ENCODE measurements around the gene DDX51.
"Not testable (repeated sequence)": the region's sequence is repeated elsewhere in the genome, so short reads cannot be mapped to it uniquely, and the experiment has no call there.

DDX51 gene

DNA sequence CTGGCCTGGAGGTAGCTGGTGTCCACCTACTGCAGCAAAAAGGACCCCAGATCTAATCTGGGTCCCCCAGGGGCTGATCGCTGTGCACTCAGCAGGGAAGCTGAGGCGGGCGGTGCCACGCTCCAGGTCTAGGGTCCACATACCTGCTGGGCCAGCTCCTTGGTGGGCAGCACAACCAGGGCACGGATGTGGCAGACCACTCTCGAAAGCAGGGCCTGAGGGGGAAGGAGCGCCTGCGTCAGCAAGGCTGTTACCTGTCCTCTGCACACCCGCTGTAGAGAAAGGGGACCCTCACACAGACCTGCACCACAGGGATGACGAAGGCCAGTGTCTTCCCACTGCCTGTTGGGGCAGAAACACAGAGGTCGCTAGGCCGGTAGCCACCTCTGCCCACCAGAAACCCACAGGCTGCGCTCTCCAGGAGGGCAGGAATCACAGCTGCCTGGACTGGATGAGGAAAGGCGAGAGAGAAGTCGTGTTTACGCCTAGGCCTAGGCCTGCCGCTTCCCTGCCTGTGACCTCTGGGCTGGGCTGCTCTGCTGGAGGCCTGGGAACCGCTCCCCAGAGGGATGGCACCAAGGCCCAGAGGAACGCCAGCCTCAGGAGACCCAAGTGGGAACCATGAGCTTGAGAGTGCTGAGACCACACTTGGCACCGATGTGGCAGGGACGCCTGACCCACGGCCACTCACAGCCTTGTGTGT, 2.0 kb downstream of the DDX51 start:
- no peak for DNase-seq (ENCODE audit: low read depth in 1 of 2, low spot score in 1 of 2)

DNA sequence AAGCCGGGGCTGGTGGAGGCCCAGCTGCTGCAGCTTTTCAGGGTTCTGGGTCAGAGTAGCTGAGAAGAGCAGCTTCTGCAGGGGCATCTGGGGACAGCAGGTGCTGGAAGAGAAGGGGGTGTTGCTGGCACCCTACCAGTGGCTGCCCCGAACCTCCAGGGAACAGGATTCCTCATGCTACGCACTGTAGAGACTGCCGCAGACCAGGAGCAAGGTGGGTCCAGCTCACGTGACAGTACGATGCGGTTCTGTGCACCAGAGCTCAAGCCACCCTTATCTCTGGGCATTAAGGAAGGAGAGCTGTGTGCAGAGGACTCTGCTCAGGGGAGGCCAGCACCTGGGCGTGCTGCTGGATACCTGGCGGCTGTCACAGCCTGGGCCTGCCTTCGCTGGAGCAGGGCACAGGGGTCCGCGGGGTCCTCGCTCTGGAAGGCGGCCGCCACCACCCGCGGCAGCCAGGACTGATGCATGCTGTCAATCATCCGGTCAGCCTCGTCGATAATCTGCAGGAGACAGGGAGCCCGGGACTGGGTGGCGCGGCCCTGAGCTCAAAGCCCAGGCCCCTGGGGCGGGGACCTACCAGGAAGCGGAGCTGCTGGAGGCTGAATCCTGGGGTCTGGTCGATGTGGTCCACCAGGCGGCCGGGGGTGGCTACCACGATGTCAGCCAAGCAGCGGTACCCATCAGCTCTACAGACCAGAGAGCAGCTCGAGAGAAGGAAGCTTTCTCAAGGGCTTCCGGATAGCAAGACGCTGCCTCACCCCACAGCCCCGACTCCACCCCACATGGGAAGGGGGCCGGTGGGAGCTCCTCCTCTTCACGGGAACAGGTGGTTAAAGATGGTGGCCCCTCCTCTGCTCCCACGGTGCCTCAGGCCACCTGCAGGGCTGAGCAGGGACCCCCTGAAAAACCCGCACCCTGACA, 2.9 kb downstream of the DDX51 start:
- DNase-seq (ENCODE audit: low read depth in 1 of 2, low spot score in 1 of 2), result no peak

DNA sequence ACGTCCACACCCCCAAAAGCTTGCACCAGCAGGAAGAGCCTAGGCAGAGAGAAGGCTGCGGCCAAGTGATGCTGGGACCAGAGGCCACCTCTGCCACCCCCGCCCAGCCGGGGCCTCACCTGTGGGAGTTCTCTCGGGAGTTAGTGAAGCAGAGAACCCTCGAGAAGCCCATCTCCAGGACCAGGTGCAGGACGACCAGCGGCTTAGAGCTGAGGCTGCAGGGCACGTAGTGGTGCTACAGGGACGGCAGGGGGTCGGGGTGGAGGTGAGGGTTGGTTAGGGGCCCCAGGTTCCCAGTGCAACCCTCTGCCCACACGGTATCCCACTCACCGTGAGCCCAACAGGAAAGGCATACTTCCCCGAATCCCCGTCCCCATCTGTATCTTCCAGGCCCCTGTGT, 3.6 kb downstream of the DDX51 start:
- no peak for DNase-seq (ENCODE audit: low read depth in 1 of 2, low spot score in 1 of 2)

- no peak for DNase-seq (ENCODE audit: low read depth in 1 of 2, low spot score in 1 of 2)
Measured at GRCh38 chr12:132139912-132140311, 4.2 kb downstream of the DDX51 start.

DNA sequence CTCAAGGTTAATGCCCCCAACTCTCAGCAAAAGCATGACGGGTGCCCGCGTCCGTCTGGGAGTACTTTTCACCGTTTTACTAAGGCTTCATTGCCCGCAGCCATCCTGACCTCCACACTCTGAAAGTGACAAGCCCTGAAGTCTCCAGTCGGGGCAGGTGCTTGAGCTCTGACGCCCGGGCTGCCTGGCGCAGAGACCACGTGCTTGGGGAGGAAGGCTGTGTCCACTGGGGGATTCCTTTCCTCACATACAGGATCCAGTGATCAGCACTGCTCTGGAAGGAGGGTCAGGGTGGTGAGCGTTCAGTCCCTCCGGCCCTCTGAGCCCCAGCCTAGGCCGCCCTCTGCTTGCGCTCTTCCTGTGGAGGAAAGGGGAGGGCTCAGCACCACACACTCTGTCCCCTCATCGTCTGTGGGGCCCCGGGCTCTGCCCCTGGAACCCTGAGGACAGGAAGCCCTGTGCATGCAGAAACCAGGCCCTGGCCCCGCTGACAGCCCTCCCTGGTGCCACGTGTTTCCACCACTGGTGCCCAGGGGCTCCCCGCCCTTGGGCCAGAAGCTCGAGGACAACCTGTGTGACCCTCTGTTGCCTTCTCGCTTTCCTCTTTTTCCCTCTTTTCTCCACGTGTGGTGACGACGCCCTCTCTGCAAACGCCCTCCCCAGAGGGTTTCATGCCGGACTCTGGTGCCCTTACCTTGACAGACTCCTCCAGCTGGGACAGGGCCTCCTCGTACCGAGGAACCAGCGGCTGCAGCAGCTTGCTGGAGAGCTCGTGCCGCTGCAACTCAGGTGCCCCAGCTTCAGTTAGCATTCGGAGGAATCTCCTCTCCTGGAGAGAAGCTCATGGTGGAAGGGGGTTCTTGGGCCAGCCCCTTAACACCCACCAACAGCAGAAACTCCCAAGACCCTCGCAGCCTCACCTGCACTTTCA, 4.9 kb downstream of the DDX51 start:
- DNase-seq (ENCODE audit: low read depth in 1 of 2, low spot score in 1 of 2), result no peak

DNA sequence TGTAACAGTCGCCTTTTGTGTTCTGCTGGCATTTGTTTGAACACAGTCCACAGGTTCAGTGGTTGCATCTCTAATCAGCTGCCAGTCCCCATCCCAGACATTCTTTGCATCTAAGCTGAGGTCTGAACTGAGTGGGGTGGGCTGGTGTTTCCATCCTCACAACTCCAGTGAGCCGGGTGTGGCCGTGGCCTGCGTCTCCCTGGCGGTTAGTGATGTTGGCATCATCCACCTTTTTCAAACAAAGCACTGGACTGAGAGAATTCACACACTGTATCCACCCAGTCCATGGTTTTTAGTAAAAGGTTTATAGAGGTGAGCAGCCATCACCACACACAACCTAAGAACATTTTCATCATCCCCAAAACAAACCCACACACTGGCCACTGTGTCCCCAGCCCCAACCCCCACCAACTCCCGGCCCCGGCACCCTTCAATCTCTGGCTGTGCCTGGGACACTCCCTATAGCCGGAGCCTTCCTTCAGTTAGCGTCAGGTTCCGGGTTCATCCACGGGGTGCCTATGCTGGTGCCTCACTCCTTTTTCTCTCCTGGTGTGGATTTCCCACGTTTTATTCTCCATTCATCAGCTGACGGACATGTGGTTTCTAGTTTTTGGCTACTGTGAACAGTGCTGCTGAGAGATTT, 6.5 kb downstream of the DDX51 start:
- no peak for DNase-seq (ENCODE audit: low read depth in 1 of 2, low spot score in 1 of 2)

GRCh38 chr12:132136226-132136625, 7.9 kb downstream of the DDX51 start:
- DNase-seq (ENCODE audit: low read depth in 1 of 2, low spot score in 1 of 2), result not testable (repeated sequence)

- DNase-seq (ENCODE audit: low read depth in 1 of 2, low spot score in 1 of 2), result not testable (repeated sequence)
Measured at GRCh38 chr12:132134653-132135183, 9.4 kb downstream of the DDX51 start.

DNA sequence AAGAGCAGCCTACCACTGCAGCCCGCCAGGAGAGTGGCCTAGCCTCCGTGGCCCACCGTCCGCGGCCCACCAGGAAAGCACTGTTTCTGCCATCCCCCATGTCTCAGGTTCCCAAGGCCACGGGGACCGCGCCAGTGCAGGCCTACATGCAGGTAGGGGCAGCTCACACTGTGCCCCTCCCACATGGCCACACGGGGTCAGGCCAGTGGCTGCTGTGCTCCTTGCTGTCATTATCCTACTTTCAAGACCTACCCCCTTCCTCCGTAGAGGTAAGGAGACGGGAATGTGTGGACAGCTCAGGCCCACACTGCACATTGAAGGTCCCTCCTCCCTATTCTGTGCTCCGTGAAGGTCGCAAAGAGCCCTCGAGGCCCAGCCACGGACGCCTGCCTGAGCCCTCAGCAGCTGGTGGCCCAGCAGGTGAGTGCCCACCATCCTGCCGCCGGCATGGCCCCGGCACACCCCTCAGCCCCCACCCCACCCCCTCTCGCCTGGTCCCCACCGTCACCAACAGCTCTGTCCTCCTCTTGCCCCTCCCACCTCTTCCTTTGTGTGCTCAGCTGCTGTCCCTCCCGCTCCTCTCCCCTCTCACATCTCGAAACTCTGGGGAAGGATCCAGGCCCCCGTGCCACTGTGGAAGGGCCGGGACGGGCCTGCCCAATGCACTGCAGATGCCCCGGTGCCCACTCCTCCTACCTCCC, 10.0 kb downstream of the DDX51 start:
- DNase-seq (ENCODE audit: low read depth in 1 of 2, low spot score in 1 of 2), result no peak

GRCh38 chr12:132132609-132133430, 11.3 kb downstream of the DDX51 start:
- no peak for DNase-seq (ENCODE audit: low read depth in 1 of 2, low spot score in 1 of 2)

DNA sequence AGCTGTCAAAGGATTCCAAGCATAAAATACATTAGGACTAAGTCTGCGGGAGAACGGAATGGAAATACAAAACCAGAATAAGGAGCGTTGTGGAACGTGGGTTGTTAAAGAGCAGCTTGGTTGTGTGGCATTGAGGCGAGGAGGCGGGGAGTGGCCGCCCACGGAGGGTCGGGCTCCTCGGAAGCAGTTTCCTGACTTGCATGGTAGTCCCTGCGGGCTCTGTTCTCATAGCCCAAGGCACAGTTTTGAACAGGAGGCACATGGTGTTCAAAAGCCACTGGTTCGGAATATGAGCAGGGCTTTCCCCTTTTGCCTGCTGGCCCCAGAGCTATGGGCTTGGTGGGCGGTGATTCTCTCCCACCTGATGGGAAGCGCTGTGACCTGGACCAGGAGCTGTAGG, 12.2 kb downstream of the DDX51 start:
- no peak for DNase-seq (ENCODE audit: low read depth in 1 of 2, low spot score in 1 of 2)

DNA sequence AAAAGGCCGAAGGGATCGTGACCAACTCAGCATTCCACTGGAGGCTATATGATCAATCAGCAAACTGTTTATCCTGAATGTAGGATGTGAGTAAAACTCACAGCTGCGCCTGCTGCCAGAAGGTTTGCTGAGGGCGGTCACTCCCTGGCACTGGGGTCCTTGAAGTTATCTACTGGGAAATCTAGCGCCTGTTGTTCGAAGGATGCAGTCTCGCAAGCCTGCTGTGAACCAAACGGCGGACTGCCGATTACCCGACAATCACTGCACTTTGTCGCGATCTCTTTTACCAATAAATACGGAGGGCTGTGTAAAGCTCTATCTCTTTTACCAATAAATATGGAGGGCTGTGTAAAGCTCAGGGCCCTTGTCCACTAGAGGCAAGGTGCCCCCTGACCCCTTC, 12.9 kb downstream of the DDX51 start:
- DNase-seq (ENCODE audit: low read depth in 1 of 2, low spot score in 1 of 2), result no peak

DNA sequence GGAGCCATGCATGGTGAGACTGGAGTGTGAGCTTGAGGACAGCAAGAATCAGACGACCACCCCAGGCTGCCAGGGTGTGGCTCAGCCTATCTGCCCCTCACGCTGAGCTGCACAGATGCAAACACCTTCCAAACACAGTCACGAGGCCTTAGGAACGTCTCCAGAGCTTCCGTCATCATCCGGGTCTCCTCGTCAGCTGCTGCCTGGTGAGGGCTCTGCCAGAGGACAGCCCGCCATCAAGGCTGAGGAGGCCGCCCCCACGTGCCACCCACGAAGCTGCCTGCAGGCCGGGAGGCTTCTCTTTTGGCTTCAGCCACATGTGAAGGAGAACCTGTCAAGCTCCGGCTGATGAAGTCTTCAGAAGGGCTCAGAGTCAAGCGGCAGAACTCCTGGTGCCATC, 13.4 kb downstream of the DDX51 start:
- no peak for DNase-seq (ENCODE audit: low read depth in 1 of 2, low spot score in 1 of 2)

DNA sequence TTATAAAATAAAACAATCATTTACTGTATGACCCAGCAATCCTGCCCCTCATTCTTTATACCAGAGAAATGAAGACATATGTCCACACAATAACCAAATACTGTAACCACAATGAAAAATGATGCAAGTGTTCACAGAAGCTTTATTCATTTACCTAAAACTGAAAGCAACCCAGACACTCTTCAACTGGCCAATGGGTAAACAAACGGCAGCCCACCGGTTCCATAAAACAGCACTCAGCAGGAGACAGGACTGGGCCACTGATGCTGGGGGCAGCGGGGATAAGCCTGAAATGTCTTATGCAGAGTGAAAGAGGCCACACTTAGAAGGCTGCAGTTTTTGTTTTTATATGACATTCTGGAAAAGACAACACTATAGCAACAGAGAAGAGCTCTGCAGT, 15.1 kb downstream of the DDX51 start:
- DNase-seq (ENCODE audit: low read depth in 1 of 2, low spot score in 1 of 2), result no peak

GRCh38 chr12:132127041-132127440, 17.1 kb downstream of the DDX51 start:
- DNase-seq (ENCODE audit: low read depth in 1 of 2, low spot score in 1 of 2), result no peak

GRCh38 chr12:132125736-132126135, 18.4 kb downstream of the DDX51 start:
- no peak for DNase-seq (ENCODE audit: low read depth in 1 of 2, low spot score in 1 of 2)

DNA sequence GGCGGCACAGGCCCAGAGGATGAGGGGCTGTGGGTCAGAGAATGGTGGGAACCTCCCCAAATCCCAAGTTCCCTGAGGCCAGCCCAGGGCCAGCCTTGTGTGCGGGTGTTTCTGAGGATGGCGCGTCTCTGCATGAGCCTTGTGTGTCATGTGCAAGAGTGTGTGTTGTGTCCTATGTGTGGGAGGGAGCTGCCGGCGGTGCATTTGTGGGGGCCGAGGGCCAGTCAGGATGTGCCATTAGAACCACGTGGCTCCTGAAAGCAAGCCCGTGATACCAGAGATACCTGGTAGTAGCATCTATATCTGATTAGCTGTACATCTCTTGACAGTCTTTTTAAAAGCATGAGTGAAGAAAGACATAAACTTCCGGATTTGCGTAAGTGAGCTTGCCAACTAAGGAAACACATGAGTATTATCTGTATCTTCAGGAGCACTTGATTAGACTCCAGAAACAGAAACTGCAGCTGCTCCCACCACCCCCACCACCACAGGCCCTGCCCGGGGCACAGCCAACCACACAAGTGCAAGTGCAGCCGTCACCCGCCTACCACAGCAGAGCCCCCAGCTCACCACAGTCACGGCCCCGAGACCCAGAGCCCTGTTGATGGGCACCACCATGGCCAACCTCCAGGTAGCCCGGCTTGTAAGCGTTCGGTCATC, 19.2 kb downstream of the DDX51 start:
- DNase-seq (ENCODE audit: low read depth in 1 of 2, low spot score in 1 of 2), result no peak

- no peak for DNase-seq (ENCODE audit: low read depth in 1 of 2, low spot score in 1 of 2)
Measured at GRCh38 chr12:132123970-132124765, 20.0 kb downstream of the DDX51 start.

Measured in activated T-helper 1 cell treated with anti-CD3 and anti-CD28 coated beads, Interleukin-2, amount 50 U/mL, for 16 hours (primary cell).